GM12878 (cell line): ENCODE data around the gene CHAMP1. TPM values are rescaled to one million over a fixed set of nuclear protein-coding genes. Genes with fewer than 3 reads are reported as not detected.

Source experiments
- ATAC-seq: fragments of 200-7000 bp; cut with Tn5 transposase; 3 replicates; pipeline ENCODE4 v1.9.1; 2020; ENCODE audit warnings: mild to moderate bottlenecking, moderate library complexity
- BruUV-seq: library from RNA; stranded (reverse); fragments of 400-500 nt; replicated peaks from 2 replicates; lab custom pipeline; 2021; lab: Mats Ljungman, UMichigan
- CTCF ChIA-PET: fragments of 300-600 bp; sonication (Branson Sonifier 250); formaldehyde crosslinking; extraction: SDS; loops from one replicate; lab custom pipeline; 2021; ENCODE audit warnings: inconsistent platforms; lab: Yijun Ruan, JAX
- POLR2A ChIA-PET: fragments of 350-600 bp; formaldehyde crosslinking; extraction: SDS; loops from one replicate; lab custom pipeline; 2021; ENCODE audit warnings: inconsistent platforms; lab: Charles Lee
- RAD21 ChIA-PET: fragments of 300-600 bp; sonication (Branson Sonifier 250); formaldehyde crosslinking; loops from one replicate; lab custom pipeline; 2023; ENCODE audit warnings: antibody characterized with exemption; ENCODE audit not compliant: unreplicated experiment; lab: Charles Lee
- SMC1A ChIA-PET: fragments of 300-600 bp; sonication (Branson Sonifier 250); formaldehyde crosslinking; loops from one replicate; lab custom pipeline; 2023; ENCODE audit not compliant: unreplicated experiment, uncharacterized antibody; lab: Charles Lee
- DNase-seq: peaks from one replicate; pipeline ENCODE4 v3.0.0-alpha.2; 2011; ENCODE audit warnings: low read depth, low spot score
- FAIRE-seq: peaks from 3 replicates; lab custom pipeline; 2011; peaks lifted over from hg19 to GRCh38; lab: Jason Lieb, UNC
- H2AFZ ChIP-seq: 2 replicates; pipeline ENCODE4 v1.6.0; 2011; ENCODE audit warnings: low read depth, low read length, control low read depth; ENCODE audit not compliant: control insufficient read depth
- H3K27ac ChIP-seq: 2 replicates; pipeline ENCODE4 v1.5.1; 2011; ENCODE audit warnings: control low read depth; ENCODE audit not compliant: control insufficient read depth, insufficient read depth
- H3K27me3 ChIP-seq, 2 experiments: replicated peaks in 1 of 2; 2 replicates each; pipeline versions ENCODE4 v1.6.0 to v1.6.1; 2011; ENCODE audit warnings: low read length in 1 of 2; ENCODE audit not compliant: control insufficient read depth in 2 of 2, insufficient read depth in 2 of 2
- H3K36me3 ChIP-seq, 2 experiments: 2 replicates each; pipeline ENCODE4 v1.5.1; 2011; ENCODE audit warnings: low read length in 1 of 2; ENCODE audit not compliant: control insufficient read depth in 2 of 2, insufficient read depth in 2 of 2
- H3K4me1 ChIP-seq: 2 replicates; pipeline ENCODE4 v1.6.1; 2011; ENCODE audit warnings: mild to moderate bottlenecking, low read length, moderate library complexity, mixed read lengths; ENCODE audit not compliant: control insufficient read depth, insufficient read depth
- H3K4me2 ChIP-seq: 2 replicates; pipeline ENCODE4 v1.6.0; 2011; ENCODE audit warnings: control low read depth; ENCODE audit not compliant: control insufficient read depth, insufficient read depth
- H3K4me3 ChIP-seq: fragments of 200-600 bp; sonication (generic); 2 replicates; pipeline ENCODE4 v1.5.1; 2016
- H3K79me2 ChIP-seq: 2 replicates; pipeline ENCODE4 v1.6.0; 2011; ENCODE audit warnings: low read length; ENCODE audit not compliant: control insufficient read depth, insufficient read depth
- H3K9ac ChIP-seq: 2 replicates; pipeline ENCODE4 v1.8.0; 2011; ENCODE audit warnings: low read length, control low read depth, mixed read lengths; ENCODE audit not compliant: control insufficient read depth, insufficient read depth
- H3K9me3 ChIP-seq: replicated peaks from 3 replicates; pipeline ENCODE4 v1.5.1; 2011; ENCODE audit warnings: mild to moderate bottlenecking, low read length; ENCODE audit not compliant: control insufficient read depth, insufficient read depth
- H4K20me1 ChIP-seq: 2 replicates; pipeline ENCODE4 v1.6.0; 2011; ENCODE audit not compliant: control insufficient read depth, insufficient read depth
- BCL11A ChIP-seq: IDR thresholded peaks from 2 replicates; pipeline ENCODE4 v1.6.1; 2011; ENCODE audit warnings: low read depth, low read length
- BCL3 ChIP-seq: IDR thresholded peaks from 2 replicates; pipeline ENCODE4 v1.6.1; 2011; ENCODE audit warnings: borderline replicate concordance, low read depth, mild to moderate bottlenecking, moderate library complexity, low read length; ENCODE audit not compliant: insufficient read depth, poor library complexity, severe bottlenecking
- CEBPZ ChIP-seq: fragments of 150-350 bp; IDR thresholded peaks from 2 replicates; pipeline ENCODE4 v1.6.1; 2016; ENCODE audit warnings: low read depth, low read length
- ELK1 ChIP-seq: IDR thresholded peaks from 2 replicates; pipeline ENCODE4 v1.6.1; 2012; ENCODE audit warnings: low read depth, low read length, improper control_type of control experiment
- KDM1A ChIP-seq: fragments of 200-600 bp; sonication (generic); IDR thresholded peaks from 2 replicates; pipeline ENCODE4 v1.6.1; 2016; ENCODE audit warnings: borderline replicate concordance
- RUNX3 ChIP-seq: IDR thresholded peaks from 2 replicates; pipeline ENCODE4 v1.6.1; 2012; ENCODE audit warnings: low read length, inconsistent platforms
- SMAD1 ChIP-seq: fragments of 450-650 bp; IDR thresholded peaks from 2 replicates; pipeline ENCODE4 v1.6.1; 2018; ENCODE audit warnings: mild to moderate bottlenecking, low read depth; ENCODE audit not compliant: partially characterized antibody
- SMC3 ChIP-seq: IDR thresholded peaks from 2 replicates; pipeline ENCODE4 v1.6.1; 2011; ENCODE audit warnings: low read length, improper control_type of control experiment, borderline replicate concordance
- WRNIP1 ChIP-seq: IDR thresholded peaks from 2 replicates; pipeline ENCODE4 v1.6.1; 2011; ENCODE audit warnings: low read depth, low read length, improper control_type of control experiment, borderline replicate concordance
- ZBTB4 ChIP-seq: fragments of 450-650 bp; formaldehyde crosslinking; IDR thresholded peaks from 2 replicates; pipeline ENCODE4 v1.4.0; 2022; ENCODE audit warnings: mild to moderate bottlenecking, moderate library complexity
- ZNF217 ChIP-seq: fragments of 450-650 bp; IDR thresholded peaks from 2 replicates; pipeline ENCODE4 v1.6.1; 2017; ENCODE audit warnings: antibody characterized with exemption, mild to moderate bottlenecking
- ZNF384 ChIP-seq: IDR thresholded peaks from 2 replicates; pipeline ENCODE4 v1.6.1; 2012; ENCODE audit warnings: low read depth, mild to moderate bottlenecking, low read length, improper control_type of control experiment, borderline replicate concordance
- WGBS: methylation state at CpG from one replicate; pipeline ENCODE4 v1.1.6; 2016; ENCODE audit warnings: low lambda C conversion rate; ENCODE audit not compliant: insufficient replicate concordance, insufficient coverage; ENCODE audit errors: missing lambda C conversion rate; 5-methylcytosine and 5-hydroxymethylcytosine counted together
- in situ Hi-C: fragments of 300-500 bp; cut with MboI; formaldehyde crosslinking; loops from 9 replicates; pipeline ENCODE4 v1.14.3; 2018; ENCODE audit warnings: mixed read lengths
- intact Hi-C: fragments of 100-400 bp; cut with micrococcal nuclease; formaldehyde crosslinking; loops from one replicate; pipeline ENCODE4 v1.14.2; 2022; ENCODE audit not compliant: unreplicated experiment
- polyA plus RNA-seq, 11 experiments: library from polyadenylated mRNA; depleted of rRNA in 4 of 11; unstranded in 6 of 11; stranded (reverse) in 5 of 11; fragments of >200 nt; fragmentation: Nextera tagmentation in 4 of 11; fragmentation: Illumina TruSeq in 1 of 11; extraction: Ambion mirVana in 4 of 11; extraction: Trizol in 1 of 11; gene quantifications; 1 replicate in 1 of 11; 2 replicates in 10 of 11; pipeline versions ENCODE4 v1.2.1 to v1.2.3, GENCODE V29; 2011 to 2016; ENCODE audit warnings: inconsistent platforms in 2 of 11, missing spikeins in 2 of 11, low read depth in 1 of 11
- total RNA-seq, 4 experiments: library from RNA; depleted of rRNA in 3 of 4; stranded (reverse); fragments of >200 nt in 3 of 4; fragmentation: Illumina TruSeq in 1 of 4; extraction: Trizol in 1 of 4; gene quantifications; 2 replicates each; pipeline versions ENCODE4 v1.2.1 to v1.2.3, GENCODE V29; 2013 to 2021

CHAMP1 gene
- total and polyA plus RNA-seq, 10 of the 15 experiments (the other 5 are each of a cell fraction or from before 2014, with no cell fraction given), result 1.1 to 54.8 (median 23.9) TPM

GRCh38 chr13:114296902-114297301, 17.4 kb upstream of the CHAMP1 start (continued):
- TF ChIP-seq ZNF384 (0 out of 2 replicates have a peak, but pooled peaks have one; percentile 31), BCL3 (peak; percentile 26), SMC3 (0 out of 2 replicates have a peak, but pooled peaks have one; percentile 6), WRNIP1 (no peak), RUNX3 (0 out of 2 replicates have a peak, but pooled peaks have one; percentile 24), BCL11A (no peak)

GRCh38 chr13:114298866-114299265, 15.4 kb upstream of the CHAMP1 start:
- Histone ChIP-seq H3K27me3 (no peaks in the 10 kb centered on the region), H2AFZ (no peak overlapping the region), H3K9me3 (no peaks in the 10 kb centered on the region), H3K79me2 (peaks cover 3% of the 10 kb centered on the region), H3K4me2 (no peak overlapping the region), H3K36me3 (peaks cover 11 to 32% of the 10 kb centered on the region in 2 experiments), H3K27ac (no peak overlapping the region), H3K4me3 (no peak overlapping the region), H4K20me1 (no peaks in the 10 kb centered on the region), H3K4me1 (peaks cover 32% of the 10 kb centered on the region), H3K9ac (no peak overlapping the region)
- ChIA-PET POLR2A (no interaction called here), SMC1A (interaction anchor here (1.1 kb wide), 1 partner anchor 13 kb away, joined by 3 read pairs; no protein-coding TSS in a partner anchor), CTCF (interaction anchor here (1.5 kb wide), 1 partner anchor 38 kb away, joined by 4 read pairs; no protein-coding TSS in a partner anchor), RAD21 (no interaction called here)
- ATAC-seq (no peak), FAIRE-seq (no peak), DNase-seq (no peak)
- BruUV-seq, result no TSS peak
- WGBS, result 94% methylated on average over 12 of the region's 12 CpGs
- in situ Hi-C loops, result no loop called here
- intact Hi-C loops, result no loop called here
- no peak for TF ChIP-seq ZBTB4
- no peak for TF ChIP-seq KDM1A
- no peak for TF ChIP-seq ELK1
- TF ChIP-seq ZNF217, result no peak
- TF ChIP-seq CEBPZ, result no peak
- no peak for TF ChIP-seq SMAD1
